NCI-H345 (cell line): ENCODE measurements around the gene TAF1.
"Not testable (repeated sequence)": the region's sequence is repeated elsewhere in the genome, so short reads cannot be mapped to it uniquely, and the experiment has no call there.

Source experiments
- DNase-seq: peaks from one replicate; lab custom pipeline; 2025; lab: John Stamatoyannopoulos, UW

The TAF1 gene

DNA sequence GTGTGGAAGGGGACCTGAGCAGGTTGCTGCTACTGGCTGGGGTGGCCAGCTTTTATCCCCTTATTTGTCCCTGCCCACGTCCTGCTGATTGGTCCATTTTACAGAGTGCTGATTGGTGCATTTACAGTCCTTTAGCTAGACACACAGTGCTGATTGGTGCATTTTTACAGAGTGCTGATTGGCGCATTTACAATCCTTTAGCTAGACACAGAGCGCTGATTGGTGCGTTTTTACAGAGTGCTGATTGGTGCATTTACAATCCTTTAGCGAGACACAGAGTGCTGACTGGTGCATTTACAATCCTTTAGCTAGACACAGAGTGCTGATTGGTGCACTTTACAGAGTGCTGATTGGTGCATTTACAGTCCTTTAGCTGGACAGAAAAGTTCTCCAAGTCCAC lies 135.9 kb downstream of the TAF1 start:
- DNase-seq = not testable (repeated sequence)

DNA sequence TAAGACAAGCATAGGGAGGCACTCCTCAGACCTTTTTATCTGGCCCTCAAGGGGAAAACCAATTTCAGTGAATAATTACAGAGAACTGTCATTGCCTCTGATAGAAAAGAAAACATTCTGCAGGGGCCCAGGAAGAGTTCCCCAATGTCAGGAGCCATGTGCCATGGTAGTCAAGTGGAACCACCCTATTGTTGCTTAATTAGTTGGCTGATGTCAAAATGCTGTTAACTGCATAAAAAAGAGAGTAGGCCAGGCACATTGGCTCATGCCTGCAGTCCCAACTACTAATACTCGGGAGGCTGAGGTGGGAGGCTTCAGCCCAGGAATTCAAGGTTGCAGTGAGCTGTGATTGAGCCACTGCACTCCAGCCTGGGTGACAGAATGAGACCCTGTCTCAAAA lies 138.2 kb downstream of the TAF1 start:
- no peak for DNase-seq

DNA sequence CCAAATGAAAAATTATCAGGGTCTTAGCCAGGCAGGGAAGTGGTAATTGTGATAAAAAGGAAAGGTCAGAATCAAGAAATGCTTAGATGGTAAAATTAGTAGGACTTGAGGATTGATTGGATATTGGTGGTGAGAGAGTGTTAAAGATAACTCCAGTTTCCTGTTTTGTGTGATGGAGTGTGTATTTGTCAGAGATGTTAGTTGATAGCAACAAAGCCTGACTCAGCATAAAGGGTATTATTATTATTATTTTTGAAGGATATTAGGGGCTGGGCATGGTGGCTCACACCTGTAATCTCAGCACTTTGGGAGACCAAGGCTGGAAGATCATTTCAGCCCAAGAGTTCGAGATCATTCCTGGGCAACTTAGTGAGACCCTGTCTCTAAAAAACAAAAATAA lies 143.1 kb downstream of the TAF1 start:
- DNase-seq = no peak

DNA sequence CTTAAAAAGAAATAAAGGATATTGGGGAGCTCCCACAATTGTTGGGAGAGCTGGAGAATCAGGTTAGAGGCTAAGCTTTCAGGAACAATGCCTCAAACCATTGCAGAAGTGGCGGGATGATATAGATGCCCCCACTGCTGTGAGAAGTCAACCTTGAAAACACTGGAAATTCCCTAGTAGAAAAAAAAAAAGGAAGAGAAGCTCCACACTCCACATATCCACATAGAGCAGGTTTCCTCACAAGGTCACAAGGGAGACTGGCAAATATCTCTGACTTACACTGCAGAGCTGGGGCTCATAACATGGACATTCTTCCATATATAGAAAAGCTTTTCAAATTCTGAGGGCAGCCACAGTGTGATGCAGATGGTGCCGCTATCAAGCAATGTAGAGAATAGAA lies 144.0 kb downstream of the TAF1 start:
- no peak for DNase-seq

DNA sequence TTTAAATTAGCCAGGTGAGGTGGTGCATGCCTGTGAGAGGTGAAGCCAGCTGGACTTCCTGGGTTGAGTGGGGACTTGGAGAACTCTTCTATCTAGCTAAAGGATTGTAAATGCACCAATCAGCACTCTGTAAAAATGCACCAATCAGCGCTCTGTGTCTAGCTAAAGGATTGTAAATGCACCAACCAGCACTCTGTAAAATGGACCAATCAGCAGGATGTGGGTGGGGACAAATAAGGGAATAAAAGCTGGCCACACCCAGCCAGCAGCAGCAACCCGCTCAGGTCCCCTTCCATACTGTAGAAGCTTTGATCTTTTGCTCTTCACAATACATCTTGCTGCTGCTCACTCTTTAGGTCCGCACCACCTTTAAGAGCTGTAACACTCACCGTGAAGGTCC lies 147.6 kb downstream of the TAF1 start:
- DNase-seq = not testable (repeated sequence)

DNA sequence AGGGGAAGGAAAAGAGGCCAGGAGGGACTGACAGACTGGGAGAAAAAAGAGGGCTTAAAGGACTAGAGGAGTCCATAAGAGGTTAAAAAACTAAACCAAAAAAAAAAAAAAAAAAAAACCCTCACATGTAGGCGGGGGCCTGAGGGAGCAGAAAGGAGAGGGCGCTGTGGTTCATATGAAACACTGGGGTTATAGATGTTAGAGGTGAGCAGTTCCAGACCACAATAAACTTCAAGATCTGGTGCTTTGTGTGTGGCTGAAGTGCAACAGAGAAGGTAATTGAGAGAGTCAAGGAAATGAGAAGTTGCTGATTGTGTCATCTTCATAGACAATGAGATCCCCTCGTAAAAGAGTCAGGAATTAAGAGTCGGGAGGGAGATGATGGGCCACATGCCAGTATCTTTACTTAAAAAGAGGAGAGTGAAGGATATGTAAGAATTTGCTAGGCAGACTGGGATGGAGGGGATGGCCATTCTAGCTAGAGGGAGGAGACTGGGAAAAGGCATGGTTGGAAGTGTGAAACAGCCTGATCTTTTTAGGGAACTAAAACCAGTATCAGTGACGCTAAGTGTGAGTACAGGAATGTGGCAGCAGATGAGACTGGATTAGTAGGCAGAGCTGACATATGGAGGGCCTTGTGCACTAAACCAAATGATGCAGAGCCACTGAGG lies 148.3 kb downstream of the TAF1 start:
- no peak for DNase-seq

DNA sequence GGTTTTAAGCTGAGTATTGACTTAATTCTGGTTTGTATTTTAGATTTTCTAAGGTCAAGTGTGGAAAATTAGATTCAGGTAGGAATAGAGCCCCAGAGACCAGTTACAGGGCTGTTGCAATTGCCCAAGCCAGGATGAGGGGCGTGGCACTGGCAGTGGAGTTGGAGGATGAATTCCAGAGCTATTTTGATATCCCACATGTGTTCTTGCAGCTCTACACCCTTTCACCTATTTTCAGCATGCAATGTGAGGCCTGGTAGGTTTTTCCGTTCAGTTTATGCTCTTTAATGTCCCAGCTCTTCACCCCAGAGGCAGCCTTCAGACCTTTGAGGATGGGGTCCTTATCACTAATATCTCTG lies 148.9 kb downstream of the TAF1 start:
- DNase-seq = no peak
